EH (cell line): ENCODE measurements around the gene NPC1L1.
"Not testable (repeated sequence)": the region's sequence is repeated elsewhere in the genome, so short reads cannot be mapped to it uniquely, and the experiment has no call there.

Source experiments
- DNase-seq: peaks from one replicate; pipeline ENCODE4 v3.0.0-alpha.2; 2015; ENCODE audit warnings: low read depth

NPC1L1 gene

GRCh38 chr7:44534501-44534900 lies 6.6 kb downstream of the NPC1L1 start:
- peak; percentile 50 for DNase-seq

GRCh38 chr7:44534087-44534486 lies 7.0 kb downstream of the NPC1L1 start:
- no peak for DNase-seq

DNA sequence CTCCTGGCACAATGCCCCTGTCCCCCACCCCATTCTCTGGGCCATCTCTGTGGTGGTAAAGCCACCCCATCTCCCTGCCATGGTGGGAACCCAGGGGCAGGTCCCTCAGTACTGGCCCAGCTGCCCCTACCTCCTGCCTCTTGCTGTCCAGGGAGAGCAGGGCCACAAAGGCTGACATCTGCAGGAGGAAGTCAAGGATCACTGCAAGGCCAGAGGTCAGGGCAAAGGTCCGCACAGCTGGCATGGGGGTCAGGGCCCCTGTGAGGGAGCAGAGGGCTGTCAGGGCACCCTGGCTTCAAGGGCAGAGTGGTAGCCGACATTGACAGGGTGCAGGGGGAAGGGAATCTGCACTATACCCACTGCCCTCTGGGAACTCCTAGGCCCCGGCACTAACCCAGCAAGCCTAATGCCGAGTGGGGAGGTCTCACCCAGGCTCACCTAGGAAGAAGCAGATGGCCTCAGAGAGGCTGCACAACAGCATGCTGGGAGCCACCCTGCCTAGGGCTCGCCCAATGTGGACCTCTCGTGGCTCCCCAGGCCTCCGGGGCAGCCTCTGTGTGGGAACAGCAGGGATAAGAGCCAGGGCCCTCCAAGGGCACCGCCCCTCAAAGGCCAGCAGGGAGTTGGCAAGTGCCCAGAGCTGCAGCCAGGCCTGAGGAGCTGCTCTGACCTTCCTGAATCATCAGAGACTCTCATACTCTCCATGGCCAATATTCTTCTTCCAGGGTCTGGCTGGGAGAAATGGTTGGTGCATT lies 7.7 kb downstream of the NPC1L1 start:
- DNase-seq = peak; percentile 25

- no peak for DNase-seq
Observed at GRCh38 chr7:44531421-44532380, 9.4 kb downstream of the NPC1L1 start.

DNA sequence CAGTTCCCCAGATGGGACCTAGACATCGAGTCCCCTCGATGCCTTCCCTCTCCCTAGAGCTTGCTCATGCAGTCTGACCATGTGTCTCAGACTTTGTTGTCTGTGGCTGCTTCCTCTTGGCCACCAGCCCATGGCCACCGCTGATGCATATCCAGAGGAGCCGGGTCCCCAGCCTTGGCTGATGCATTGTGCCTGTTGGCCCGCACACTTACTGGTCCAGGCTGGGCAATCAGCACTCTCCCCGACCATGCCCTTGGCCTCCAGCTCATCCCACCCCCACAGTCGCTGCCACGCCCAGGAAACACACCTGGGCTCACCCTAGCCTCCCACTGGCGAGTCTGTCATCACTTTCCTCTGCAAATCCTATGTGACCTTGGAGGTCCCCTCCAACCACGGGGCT lies 10.1 kb downstream of the NPC1L1 start:
- no peak for DNase-seq

DNA sequence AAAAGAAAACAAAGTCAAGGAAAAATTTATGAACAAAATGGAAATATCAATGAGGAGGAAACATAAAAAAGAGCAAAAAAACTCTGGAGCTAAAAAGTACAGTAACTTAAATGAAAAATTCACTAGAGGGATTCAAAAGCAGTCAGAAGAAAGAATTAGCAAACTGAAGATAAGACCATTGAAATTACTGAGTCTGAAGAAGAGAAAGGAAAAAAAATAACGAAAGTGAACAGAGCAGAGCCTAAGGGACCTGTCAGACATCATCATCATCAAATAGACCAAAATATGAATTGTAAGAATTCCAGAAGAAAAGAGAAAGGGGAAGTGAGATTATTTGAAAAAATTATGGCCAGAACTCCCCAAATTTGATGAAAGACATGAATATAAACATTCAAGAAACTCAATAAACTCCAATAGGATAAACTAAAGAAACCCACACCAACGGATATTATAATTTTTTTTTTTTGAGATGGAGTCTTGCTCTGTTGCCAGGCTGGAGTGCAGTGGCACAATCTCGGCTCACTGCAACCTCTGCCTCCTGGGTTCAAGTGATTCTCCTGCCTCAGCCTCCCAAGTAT lies 16.2 kb downstream of the NPC1L1 start:
- DNase-seq = no peak

DNA sequence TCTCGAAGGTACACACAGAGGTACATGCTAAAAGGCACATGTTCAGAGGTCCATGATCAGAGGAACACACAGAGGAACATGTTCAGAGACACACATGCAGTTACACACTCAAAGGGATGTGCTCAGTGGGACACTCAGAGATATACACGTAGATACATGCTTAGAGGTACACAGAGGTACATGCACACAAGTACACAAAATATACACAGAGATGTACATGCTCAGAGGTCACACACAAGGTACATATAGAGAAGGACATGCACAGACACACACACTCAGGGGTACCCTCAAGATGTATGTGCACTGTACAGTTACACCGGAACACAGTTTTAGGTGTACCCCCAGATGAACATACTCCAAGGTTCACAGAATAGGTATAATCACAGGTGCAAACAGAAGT lies 18.8 kb downstream of the NPC1L1 start:
- DNase-seq = no peak

GRCh38 chr7:44521347-44522095 lies 19.6 kb downstream of the NPC1L1 start:
- DNase-seq = no peak

GRCh38 chr7:44520574-44520973 lies 20.6 kb downstream of the NPC1L1 start:
- no peak for DNase-seq

DNA sequence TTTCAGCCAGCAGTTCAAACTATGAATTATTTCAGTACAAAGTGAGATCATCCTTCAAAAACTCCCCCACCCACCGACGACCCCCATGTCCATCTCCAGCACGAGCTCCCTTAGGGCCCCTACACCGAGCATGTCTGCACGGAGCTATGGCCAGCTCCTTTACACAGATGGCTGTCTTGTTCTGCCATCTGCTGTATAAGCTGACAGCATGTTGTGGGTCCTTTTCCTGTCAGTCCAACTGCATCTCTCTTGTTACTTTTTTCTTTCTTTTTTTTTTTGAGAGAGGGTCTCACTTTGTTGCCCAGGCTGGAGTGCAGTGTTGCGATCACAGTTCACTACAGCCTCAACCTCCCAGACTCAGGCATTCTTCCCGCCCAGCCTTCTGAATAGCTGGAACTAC lies 21.6 kb downstream of the NPC1L1 start:
- no peak for DNase-seq

- DNase-seq = no peak
Observed at GRCh38 chr7:44518761-44519160, 22.4 kb downstream of the NPC1L1 start.

GRCh38 chr7:44517175-44517574 lies 24.0 kb downstream of the NPC1L1 start:
- DNase-seq = no peak

GRCh38 chr7:44515590-44516268 lies 25.4 kb downstream of the NPC1L1 start:
- DNase-seq = no peak

GRCh38 chr7:44512736-44513135 lies 28.4 kb downstream of the NPC1L1 start:
- DNase-seq = no peak

GRCh38 chr7:44511863-44512468 lies 29.2 kb downstream of the NPC1L1 start:
- no peak for DNase-seq

DNA sequence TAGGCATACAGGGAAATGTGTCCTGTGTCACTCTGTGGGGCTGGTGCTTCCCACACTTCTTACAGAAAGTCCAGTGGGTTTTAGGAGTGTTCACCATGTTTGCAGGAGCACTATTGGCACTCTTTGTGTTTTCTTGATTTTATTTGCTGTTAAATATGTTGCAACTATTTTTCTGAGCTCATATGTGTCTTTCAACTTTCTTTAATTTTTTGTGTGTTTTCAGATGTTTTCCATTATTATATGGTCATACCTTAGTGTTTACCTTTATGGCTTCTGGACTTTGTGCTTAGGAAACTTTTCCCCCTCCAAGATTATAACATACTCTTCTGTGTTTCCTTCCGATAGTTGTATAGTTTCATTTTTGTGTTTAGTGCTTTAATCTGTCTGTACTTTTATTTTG lies 29.9 kb downstream of the NPC1L1 start:
- DNase-seq = no peak

DNA sequence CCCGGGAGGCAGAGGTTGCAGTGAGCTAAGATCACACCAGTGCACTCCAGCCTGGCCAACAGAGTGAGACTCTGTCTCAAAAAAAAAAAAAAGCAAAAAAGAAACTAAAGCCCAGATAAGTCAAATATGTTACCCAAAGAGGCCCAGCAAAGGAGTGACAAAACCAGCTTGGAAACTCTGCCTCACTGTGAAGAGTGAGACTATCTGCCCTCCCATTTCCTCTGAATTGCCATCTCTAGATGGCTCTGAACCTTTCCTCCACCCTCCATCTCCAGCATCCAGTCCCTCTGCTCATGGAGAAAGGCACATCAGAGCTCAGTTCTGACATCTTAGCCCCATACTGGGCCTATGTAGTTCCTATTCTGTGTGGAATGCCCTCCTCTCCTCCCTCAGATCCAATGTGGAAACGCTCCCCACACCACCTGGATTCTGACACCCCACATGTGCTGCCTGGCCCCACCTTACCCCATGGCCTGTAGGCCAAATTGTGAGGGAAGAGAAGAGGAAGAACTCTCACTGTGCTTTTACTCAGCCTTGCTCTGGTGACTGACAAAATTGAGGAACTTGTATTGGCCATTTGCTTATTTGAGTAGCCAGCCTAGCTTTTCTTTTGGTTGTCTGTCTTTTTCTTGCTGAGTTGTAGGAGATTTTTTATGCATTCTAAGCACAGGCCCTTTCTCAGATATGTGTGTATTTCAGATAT lies 32.7 kb downstream of the NPC1L1 start:
- no peak for DNase-seq

DNA sequence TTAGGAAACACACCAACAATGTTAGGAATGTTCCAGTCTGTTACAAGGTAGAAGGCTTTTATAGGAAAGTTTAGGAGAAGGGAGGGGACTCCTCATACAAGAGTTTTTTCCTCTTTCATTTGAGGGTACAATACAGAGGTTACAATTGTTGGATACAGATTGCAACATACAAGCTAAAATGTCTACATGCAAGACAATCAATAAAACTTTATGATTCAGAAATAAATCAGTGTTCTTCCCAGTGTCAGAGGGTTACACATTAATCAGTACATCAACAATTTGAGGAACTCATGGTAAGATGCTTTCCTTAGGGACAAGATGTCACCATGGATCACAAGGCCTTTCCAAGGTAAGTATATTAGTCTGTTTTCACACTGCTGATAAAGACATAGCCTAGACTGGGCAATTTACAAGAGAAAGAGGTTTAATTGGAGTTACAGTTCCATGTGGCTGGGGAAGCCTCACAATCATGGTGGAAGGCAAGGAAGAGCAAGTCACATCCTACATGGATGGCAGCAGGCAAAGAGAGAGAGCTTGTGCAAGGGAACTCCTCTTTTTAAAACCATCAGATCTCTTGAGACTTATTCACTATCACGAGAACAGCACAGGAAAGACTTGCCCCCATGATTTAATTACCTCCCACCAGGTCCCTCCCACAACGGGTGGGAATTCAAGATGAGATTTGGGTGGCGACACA lies 34.4 kb downstream of the NPC1L1 start:
- DNase-seq = not testable (repeated sequence)

- no peak for DNase-seq
Observed at GRCh38 chr7:44505595-44505994, 35.5 kb downstream of the NPC1L1 start.
